Ecto neural progenitor cell (in vitro differentiated cells): ENCODE measurements around the gene PEF1.

Experiments used
- DNase-seq: peaks from one replicate; pipeline ENCODE4 v3.0.0-alpha.2; 2018; ENCODE audit warnings: low spot score

The PEF1 gene

GRCh38 chr1:31644560-31645273 lies at the start of gene PEF1:
Gene PEF1 (minus strand): TSS chr1:31644876. CDS start chr1:31644864, 12 bp downstream.
- DNase-seq: peak; percentile 99

GRCh38 chr1:31693231-31693630 lies 48.6 kb upstream of the PEF1 start:
- no peak for DNase-seq

GRCh38 chr1:31691951-31692350 lies 47.3 kb upstream of the PEF1 start:
- DNase-seq: no peak

GRCh38 chr1:31691446-31691845 lies 46.8 kb upstream of the PEF1 start:
- no peak for DNase-seq

GRCh38 chr1:31690921-31691320 lies 46.2 kb upstream of the PEF1 start:
- DNase-seq: no peak

GRCh38 chr1:31689854-31690253 lies 45.2 kb upstream of the PEF1 start:
- DNase-seq: no peak

GRCh38 chr1:31689379-31689778 lies 44.7 kb upstream of the PEF1 start:
- DNase-seq: no peak

GRCh38 chr1:31688233-31688918 lies 43.7 kb upstream of the PEF1 start:
- no peak for DNase-seq

- no peak for DNase-seq
These were observed 42.9 kb upstream of the PEF1 start for GRCh38 chr1:31687601-31688000.

GRCh38 chr1:31685795-31686194 lies 41.1 kb upstream of the PEF1 start:
- no peak for DNase-seq

- no peak for DNase-seq
These were observed 39.3 kb upstream of the PEF1 start for GRCh38 chr1:31683997-31684396.

- no peak for DNase-seq
These were observed 36.7 kb upstream of the PEF1 start for GRCh38 chr1:31681415-31681814.

- no peak for DNase-seq
These were observed 35.1 kb upstream of the PEF1 start for GRCh38 chr1:31679676-31680230.

- DNase-seq: no peak
These were observed 34.4 kb upstream of the PEF1 start for GRCh38 chr1:31679091-31679490.

- no peak for DNase-seq
These were observed 34.0 kb upstream of the PEF1 start for GRCh38 chr1:31678681-31679080.

- no peak for DNase-seq
These were observed 33.3 kb upstream of the PEF1 start for GRCh38 chr1:31677949-31678348.

GRCh38 chr1:31677401-31677800 lies 32.7 kb upstream of the PEF1 start:
- DNase-seq: no peak

GRCh38 chr1:31675756-31676155 lies 31.1 kb upstream of the PEF1 start:
- DNase-seq: no peak

GRCh38 chr1:31675161-31675560 lies 30.5 kb upstream of the PEF1 start:
- no peak for DNase-seq

- no peak for DNase-seq
These were observed 29.9 kb upstream of the PEF1 start for GRCh38 chr1:31674626-31675025.

- DNase-seq: no peak
These were observed 28.8 kb upstream of the PEF1 start for GRCh38 chr1:31673433-31673832.

GRCh38 chr1:31672986-31673385 lies 28.3 kb upstream of the PEF1 start:
- DNase-seq: no peak

- DNase-seq: no peak
These were observed 27.0 kb upstream of the PEF1 start for GRCh38 chr1:31671561-31672201.
